Hepatocyte (in vitro differentiated cells): ENCODE measurements around the gene TIE1. TPM values are rescaled to one million over a fixed set of nuclear protein-coding genes. Genes with fewer than 3 reads are reported as not detected.

Experiments used
- DNase-seq: peaks from one replicate; pipeline ENCODE4 v3.0.0-alpha.2; 2016; ENCODE audit warnings: low spot score
- H2AFZ ChIP-seq: fragments of 200-600 bp; sonication (generic); 2 replicates; pipeline ENCODE4 v1.6.0; 2016; ENCODE audit warnings: antibody characterized with exemption, mild to moderate bottlenecking
- H3K27ac ChIP-seq: fragments of 200-600 bp; sonication (generic); 2 replicates; pipeline ENCODE4 v1.5.1; 2016; ENCODE audit warnings: mild to moderate bottlenecking
- H3K27me3 ChIP-seq: fragments of 200-600 bp; sonication (generic); 2 replicates; pipeline ENCODE4 v1.6.1; 2016
- H3K36me3 ChIP-seq: fragments of 200-600 bp; sonication (generic); replicated peaks from 2 replicates; pipeline ENCODE4 v1.5.1; 2016; ENCODE audit warnings: low read depth; ENCODE audit not compliant: insufficient read depth
- H3K4me1 ChIP-seq: fragments of 200-600 bp; sonication (generic); 2 replicates; pipeline ENCODE4 v1.5.1; 2016; ENCODE audit warnings: mild to moderate bottlenecking, moderate library complexity; ENCODE audit not compliant: insufficient read depth
- H3K4me2 ChIP-seq: fragments of 200-600 bp; sonication (generic); 2 replicates; pipeline ENCODE4 v1.6.0; 2016
- H3K4me3 ChIP-seq: fragments of 200-600 bp; sonication (generic); 2 replicates; pipeline ENCODE4 v1.5.1; 2016; ENCODE audit warnings: mild to moderate bottlenecking
- H3K79me2 ChIP-seq: fragments of 200-600 bp; sonication (generic); 2 replicates; pipeline ENCODE4 v1.6.0; 2017; ENCODE audit warnings: mild to moderate bottlenecking
- H3K9me2 ChIP-seq: fragments of 200-600 bp; sonication (generic); replicated peaks from 2 replicates; pipeline ENCODE4 v1.6.0; 2017; ENCODE audit warnings: mild to moderate bottlenecking; ENCODE audit not compliant: insufficient read depth
- H3K9me3 ChIP-seq: fragments of 200-600 bp; sonication (generic); 2 replicates; pipeline ENCODE4 v1.5.1; 2016; ENCODE audit warnings: low read depth, mild to moderate bottlenecking
- H4K20me1 ChIP-seq: fragments of 200-600 bp; sonication (generic); 2 replicates; pipeline ENCODE4 v1.6.0; 2016; ENCODE audit warnings: mild to moderate bottlenecking; ENCODE audit not compliant: insufficient read depth, poor library complexity, severe bottlenecking
- CTCF ChIP-seq: fragments of 200-600 bp; sonication (generic); IDR thresholded peaks from 2 replicates; pipeline ENCODE4 v1.5.1; 2016; ENCODE audit warnings: antibody characterized with exemption, mild to moderate bottlenecking; ENCODE audit not compliant: poor library complexity
- EZH2 ChIP-seq: fragments of 200-600 bp; sonication (generic); IDR thresholded peaks from 2 replicates; pipeline ENCODE4 v1.6.1; 2016; ENCODE audit warnings: antibody characterized with exemption, mild to moderate bottlenecking, borderline replicate concordance
- EZH2phosphoT487 ChIP-seq: fragments of 200-600 bp; sonication (generic); IDR thresholded peaks from one replicate; pipeline ENCODE4 v1.6.1; 2018; ENCODE audit warnings: antibody characterized with exemption, mild to moderate bottlenecking, low read depth, moderate library complexity; ENCODE audit not compliant: unreplicated experiment, severe bottlenecking
- WGBS: methylation state at CpG from one replicate; pipeline ENCODE4 v1.1.6; 2016; ENCODE audit warnings: low lambda C conversion rate; ENCODE audit errors: missing lambda C conversion rate; 5-methylcytosine and 5-hydroxymethylcytosine counted together
- polyA plus RNA-seq: library from polyadenylated mRNA; unstranded; fragments of >200 nt; fragmentation: Nextera tagmentation; extraction: Ambion mirVana; gene quantifications from 2 replicates; pipeline ENCODE4 v1.2.1, GENCODE V29; 2016
- total RNA-seq: library from RNA; depleted of rRNA; stranded (reverse); fragments of >200 nt; gene quantifications from 2 replicates; pipeline ENCODE4 v1.2.3, GENCODE V29; 2014

Gene TIE1
- total and polyA plus RNA-seq, 2 experiments from 2014 or later: 0.33 to 1.2 TPM

GRCh38 chr1:43304314-43304681 lies 3.5 kb downstream of the TIE1 start:
- H3K27me3 ChIP-seq: no peaks in the 10 kb centered on the region

GRCh38 chr1:43304771-43305300 lies 4.1 kb downstream of the TIE1 start:
- H3K9me3 ChIP-seq: no peaks in the 10 kb centered on the region
- H3K27me3 ChIP-seq: no peaks in the 10 kb centered on the region
- H4K20me1 ChIP-seq: no peaks in the 10 kb centered on the region
- peaks cover 17% of the 10 kb centered on the region for H3K4me1 ChIP-seq
- H3K36me3 ChIP-seq: no peaks in the 10 kb centered on the region
- TF ChIP-seq EZH2: no peak
- TF ChIP-seq CTCF: no peak
- no peak for TF ChIP-seq EZH2phosphoT487
- H2AFZ ChIP-seq: no peak overlapping the region
- no peaks in the 10 kb centered on the region for H3K9me2 ChIP-seq
- no peak overlapping the region for H3K4me2 ChIP-seq
- H3K79me2 ChIP-seq: no peaks in the 10 kb centered on the region
- WGBS: 98% methylated on average over 39 of the region's 46 CpGs
- no peak overlapping the region for H3K27ac ChIP-seq
- H3K4me3 ChIP-seq: no peak overlapping the region
- no peak for DNase-seq

More at GRCh38 chr1:43304314-43304681, 3.5 kb downstream of the TIE1 start:
- H3K9me3 ChIP-seq: no peaks in the 10 kb centered on the region
- H2AFZ ChIP-seq: no peak overlapping the region
- no peaks in the 10 kb centered on the region for H3K9me2 ChIP-seq
- peaks cover 17% of the 10 kb centered on the region for H3K4me1 ChIP-seq
- WGBS: 81% methylated on average over 8 of the region's 8 CpGs
- no peaks in the 10 kb centered on the region for H3K79me2 ChIP-seq
- H3K4me3 ChIP-seq: no peak overlapping the region
- no peak overlapping the region for H3K27ac ChIP-seq
- TF ChIP-seq EZH2 (no peak), EZH2phosphoT487 (no peak), CTCF (no peak)
- no peaks in the 10 kb centered on the region for H4K20me1 ChIP-seq
- no peak for DNase-seq
- no peaks in the 10 kb centered on the region for H3K36me3 ChIP-seq
- no peak overlapping the region for H3K4me2 ChIP-seq

- WGBS: 96% methylated on average over 3 of the region's 3 CpGs
- no peak overlapping the region for H3K4me3 ChIP-seq
- H4K20me1 ChIP-seq: no peaks in the 10 kb centered on the region
- H3K4me1 ChIP-seq: peaks cover 17% of the 10 kb centered on the region
- no peak overlapping the region for H3K4me2 ChIP-seq
- H2AFZ ChIP-seq: no peak overlapping the region
- H3K27me3 ChIP-seq: no peaks in the 10 kb centered on the region
- H3K79me2 ChIP-seq: no peaks in the 10 kb centered on the region
- no peaks in the 10 kb centered on the region for H3K9me2 ChIP-seq
- TF ChIP-seq CTCF (no peak), EZH2phosphoT487 (no peak), EZH2 (no peak)
- no peak overlapping the region for H3K27ac ChIP-seq
- no peak for DNase-seq
- H3K36me3 ChIP-seq: no peaks in the 10 kb centered on the region
- H3K9me3 ChIP-seq: no peaks in the 10 kb centered on the region
Observed at GRCh38 chr1:43305461-43305860, 4.7 kb downstream of the TIE1 start.
